GM12891 (cell line): ENCODE data around the gene LCA5.

ENCODE experiments used
- POLR2A ChIP-seq: IDR thresholded peaks from 2 replicates; pipeline ENCODE4 v1.6.1; 2011; ENCODE audit warnings: low read depth, low read length, control low read depth
- POLR2AphosphoS5 ChIP-seq: IDR thresholded peaks from 2 replicates; pipeline ENCODE4 v1.6.1; 2011; ENCODE audit warnings: low read depth, low read length, control low read depth

DNA sequence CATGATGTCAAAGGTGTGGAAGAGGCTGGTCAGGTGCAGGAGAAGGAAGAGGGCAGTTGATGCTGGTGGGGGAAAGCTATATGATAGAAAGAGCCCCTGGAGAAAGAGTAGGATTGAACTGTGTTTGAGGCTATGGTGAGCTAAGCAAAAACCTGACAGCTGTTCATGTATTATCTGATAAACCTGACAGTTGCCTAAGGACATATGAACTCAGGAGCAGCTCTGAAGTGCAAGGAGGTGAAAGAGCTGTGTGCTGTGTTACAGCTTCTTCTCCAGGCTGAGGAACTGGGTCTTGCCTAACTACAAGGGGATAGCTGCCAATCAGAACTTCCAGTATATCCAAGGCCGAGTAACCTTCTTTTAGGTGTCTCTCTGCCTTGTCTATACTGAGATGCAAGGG lies 81.8 kb downstream of the LCA5 start:
- TF ChIP-seq POLR2A (no peak), POLR2AphosphoS5 (no peak)
